AG09319 (cell line): ENCODE data around the gene ZNF511.

Experiments
- DNase-seq: peaks from one replicate; pipeline ENCODE4 v3.0.0-alpha.2; 2010; ENCODE audit warnings: low read depth; ENCODE audit errors: extremely low read depth
- CTCF ChIP-seq: IDR thresholded peaks from 2 replicates; pipeline ENCODE4 v1.5.1; 2011; ENCODE audit warnings: low read depth, mild to moderate bottlenecking, inconsistent platforms, low read length, moderate library complexity

Gene ZNF511

GRCh38 chr10:133279326-133280226, 29.1 kb upstream of the ZNF511 start:
- DNase-seq: no peak
- no peak for TF ChIP-seq CTCF

GRCh38 chr10:133280391-133281059, 28.2 kb upstream of the ZNF511 start:
- no peak for DNase-seq
- TF ChIP-seq CTCF: no peak

GRCh38 chr10:133281084-133281483, 27.6 kb upstream of the ZNF511 start:
- DNase-seq: no peak
- TF ChIP-seq CTCF: no peak

- no peak for DNase-seq
- no peak for TF ChIP-seq CTCF
Measured at GRCh38 chr10:133281628-133282372, 26.9 kb upstream of the ZNF511 start.

GRCh38 chr10:133282846-133283390, 25.8 kb upstream of the ZNF511 start:
- DNase-seq: no peak
- no peak for TF ChIP-seq CTCF

- DNase-seq: no peak
- no peak for TF ChIP-seq CTCF
Measured at GRCh38 chr10:133283931-133284330, 24.8 kb upstream of the ZNF511 start.
